ENCODE measurements around the gene RANBP3. TPM values are rescaled to one million over a fixed set of nuclear protein-coding genes. Genes with fewer than 3 reads are reported as not detected.

RANBP3 gene
- total RNA-seq, 1 experiment from 2014 or later: 62.4 TPM

- CTCF ChIA-PET: no interaction called here
- intact Hi-C loops (cut with micrococcal nuclease): no loop called here
- no peak overlapping the region for H3K27ac ChIP-seq (ENCODE audit: low read depth, low read length)
Observed at GRCh38 chr19:5931251-5931650, 46.7 kb downstream of the RANBP3 start.

GRCh38 chr19:5929625-5930024, 48.3 kb downstream of the RANBP3 start:
- Histone ChIP-seq H2AFZ (ENCODE audit: low read depth, low read length, poor library complexity, severe bottlenecking) (no peak overlapping the region), H3K4me1 (ENCODE audit: control insufficient read depth in 1 of 2, insufficient read depth in 2 of 2, low read length in 2 of 2) (no peaks in the 10 kb centered on the region), H4K20me1 (ENCODE audit: insufficient read depth) (no peaks in the 10 kb centered on the region), H3K79me2 (ENCODE audit: insufficient read depth, low read length) (peaks cover 14% of the 10 kb centered on the region; the same call in 1 of the 2 replicates), H3K9me3 (ENCODE audit: control insufficient read depth in 1 of 2, insufficient read depth in 1 of 2, low read depth in 1 of 2, low read length in 2 of 2) (no peaks in the 10 kb centered on the region), H3K27me3 (ENCODE audit: insufficient read depth, low read length) (no peaks in the 10 kb centered on the region), H3K4me3 (replicated peaks in 1 of 2; ENCODE audit: low read depth in 1 of 2, low read length in 2 of 2) (no peak overlapping the region), H3K9ac (ENCODE audit: low read length) (no peak overlapping the region), H3K4me2 (ENCODE audit: low read length) (no peak overlapping the region), H3K27ac (ENCODE audit: low read depth, low read length) (no peak overlapping the region), H3K9me2 (ENCODE audit: insufficient read depth) (no peaks in the 10 kb centered on the region), H3K36me3 (ENCODE audit: control insufficient read depth in 1 of 2, insufficient read depth in 2 of 2, low read length in 2 of 2) (peaks cover 32 to 57% of the 10 kb centered on the region in 2 experiments; a peak in 3 of 4 replicates)
- RAD21 ChIA-PET (ENCODE audit: low non-redundant PET in 1 of 2, low total read pairs in 2 of 2, uncharacterized antibody in 2 of 2, unreplicated experiment in 2 of 2): no interaction called here
- intact Hi-C loops (cut with micrococcal nuclease): no loop called here
- POLR2A ChIA-PET: no interaction called here
- ATAC-seq (peak; percentile 61; the same call in 1 of the 2 replicates), DNase-seq (ENCODE audit: low read depth, low spot score) (no peak)
- BruUV-seq (replicated peaks): no TSS peak
- no peak for TF ChIP-seq RAD21 (IDR thresholded peaks at IDR 0.05; ENCODE audit: low read depth)
- TF ChIP-seq ZNF274 (IDR thresholded peaks at IDR 0.05; ENCODE audit: low read depth, low read length): no peak
- no peak for TF ChIP-seq TCF7L2 (IDR thresholded peaks at IDR 0.05; ENCODE audit: borderline replicate concordance, extremely low read depth, insufficient read depth, insufficient read length)
- TF ChIP-seq ELF1 (IDR thresholded peaks at IDR 0.05; ENCODE audit: borderline replicate concordance, low read depth): no peak
- TF ChIP-seq ATF3 (IDR thresholded peaks at IDR 0.05): no peak
- CTCF ChIA-PET: no interaction called here

More at GRCh38 chr19:5931251-5931650, 46.7 kb downstream of the RANBP3 start:
- BruUV-seq (replicated peaks): no TSS peak
- no peaks in the 10 kb centered on the region for H3K9me3 ChIP-seq (ENCODE audit: control insufficient read depth in 1 of 2, insufficient read depth in 1 of 2, low read depth in 1 of 2, low read length in 2 of 2)
- H3K4me2 ChIP-seq (ENCODE audit: low read length): no peak overlapping the region
- RAD21 ChIA-PET (ENCODE audit: low non-redundant PET in 1 of 2, low total read pairs in 2 of 2, uncharacterized antibody in 2 of 2, unreplicated experiment in 2 of 2): no interaction called here
- no peak overlapping the region for H2AFZ ChIP-seq (ENCODE audit: low read depth, low read length, poor library complexity, severe bottlenecking)
- H3K79me2 ChIP-seq (ENCODE audit: insufficient read depth, low read length): peaks cover 18% of the 10 kb centered on the region; the same call in 1 of the 2 replicates
- H3K27me3 ChIP-seq (ENCODE audit: insufficient read depth, low read length): no peaks in the 10 kb centered on the region
- no peak overlapping the region for H3K9ac ChIP-seq (ENCODE audit: low read length)
- no peaks in the 10 kb centered on the region for H3K9me2 ChIP-seq (ENCODE audit: insufficient read depth)
- POLR2A ChIA-PET: no interaction called here
- no peak for DNase-seq (ENCODE audit: low read depth, low spot score)
- no peak for ATAC-seq
- peaks cover 25 to 53% of the 10 kb centered on the region in 2 experiments; a peak in 3 of 4 replicates for H3K36me3 ChIP-seq (ENCODE audit: control insufficient read depth in 1 of 2, insufficient read depth in 2 of 2, low read length in 2 of 2)
- H3K4me3 ChIP-seq (replicated peaks in 1 of 2; ENCODE audit: low read depth in 1 of 2, low read length in 2 of 2): no peak overlapping the region
- TF ChIP-seq CEBPB (IDR thresholded peaks at IDR 0.05; ENCODE audit: low read depth) (no peak), POLR2AphosphoS5 (IDR thresholded peaks at IDR 0.05; ENCODE audit: low read depth, low read length) (no peak), SIN3A (IDR thresholded peaks at IDR 0.05; ENCODE audit: low read depth) (no peak)
- no peaks in the 10 kb centered on the region for H3K4me1 ChIP-seq (ENCODE audit: control insufficient read depth in 1 of 2, insufficient read depth in 2 of 2, low read length in 2 of 2)
- no peaks in the 10 kb centered on the region for H4K20me1 ChIP-seq (ENCODE audit: insufficient read depth)

Measured in HCT116 (cell line).